ENCODE results near the gene RGS6. TPM values are rescaled to one million over a fixed set of nuclear protein-coding genes. Genes with fewer than 3 reads are reported as not detected.

RGS6 gene
- total RNA-seq, 4 donors from 2014 or later = 0.83 to 2.4 (median 1.5) TPM

- Histone ChIP-seq H3K9me3 (no peaks in the 10 kb centered on the region), H3K27ac (replicated peaks in 1 of 4) (no peak overlapping the region), H3K36me3 (no peaks in the 10 kb centered on the region), H3K4me1 (no peaks in the 10 kb centered on the region), H3K27me3 (no peaks in the 10 kb centered on the region), H3K4me3 (no peak overlapping the region)
- intact Hi-C loops (cut with DNase I) = no loop called here
- TF ChIP-seq EP300 (IDR thresholded peaks at IDR 0.05) = no peak
- no peak for TF ChIP-seq POLR2AphosphoS5 (IDR thresholded peaks at IDR 0.05)
- no peak for TF ChIP-seq POLR2A (IDR thresholded peaks at IDR 0.05; ENCODE audit: low read depth)
- no peak for TF ChIP-seq CTCF (IDR thresholded peaks at IDR 0.05)
- WGBS = 92% methylated on average over 2 of the region's 2 CpGs
- no peak for DNase-seq (ENCODE audit: extremely low spot score)
Observed at GRCh38 chr14:71966528-71966927, 34.3 kb downstream of the RGS6 start.

- Histone ChIP-seq H3K27me3 (no peaks in the 10 kb centered on the region), H3K36me3 (no peaks in the 10 kb centered on the region), H3K4me1 (no peaks in the 10 kb centered on the region), H3K27ac (replicated peaks in 1 of 4) (no peak overlapping the region), H3K9me3 (no peaks in the 10 kb centered on the region), H3K4me3 (no peak overlapping the region)
- WGBS = 67% methylated on average over 1 of the region's 1 CpG
- intact Hi-C loops (cut with DNase I) = no loop called here
- no peak for DNase-seq (ENCODE audit: extremely low spot score)
- TF ChIP-seq CTCF (IDR thresholded peaks at IDR 0.05) (no peak), POLR2A (IDR thresholded peaks at IDR 0.05; ENCODE audit: low read depth) (no peak), EP300 (IDR thresholded peaks at IDR 0.05) (no peak), POLR2AphosphoS5 (IDR thresholded peaks at IDR 0.05) (no peak)
Observed at GRCh38 chr14:71967704-71968103, 35.5 kb downstream of the RGS6 start.

GRCh38 chr14:71970272-71970671 lies 38.0 kb downstream of the RGS6 start:
- Histone ChIP-seq H3K27me3 (no peaks in the 10 kb centered on the region), H3K27ac (replicated peaks in 1 of 4) (no peak overlapping the region), H3K4me1 (peaks cover 0 to 10% (median 0%) of the 10 kb centered on the region in 4 donors), H3K4me3 (no peak overlapping the region), H3K36me3 (no peaks in the 10 kb centered on the region), H3K9me3 (no peaks in the 10 kb centered on the region)
- intact Hi-C loops (cut with DNase I) = no loop called here
- no peak for DNase-seq (ENCODE audit: extremely low spot score)
- TF ChIP-seq EP300 (IDR thresholded peaks at IDR 0.05) = no peak
- no peak for TF ChIP-seq POLR2AphosphoS5 (IDR thresholded peaks at IDR 0.05)
- TF ChIP-seq POLR2A (IDR thresholded peaks at IDR 0.05; ENCODE audit: low read depth) = no peak
- TF ChIP-seq CTCF (IDR thresholded peaks at IDR 0.05) = no peak
- WGBS = 82% methylated on average over 3 of the region's 3 CpGs

- DNase-seq (ENCODE audit: extremely low spot score) = peak; percentile 47
- H3K27me3 ChIP-seq = no peaks in the 10 kb centered on the region
- peak overlapping the region in 1 of 4 donors; percentile 39 for H3K27ac ChIP-seq (replicated peaks in 1 of 4)
- H3K9me3 ChIP-seq = no peaks in the 10 kb centered on the region
- WGBS = 24% methylated on average over 3 of the region's 3 CpGs
- H3K36me3 ChIP-seq = no peaks in the 10 kb centered on the region
- intact Hi-C loops (cut with DNase I) = no loop called here
- no peak overlapping the region for H3K4me3 ChIP-seq
- H3K4me1 ChIP-seq = peaks cover 3 to 23% (median 15%) of the 10 kb centered on the region in 4 donors
- no peak for TF ChIP-seq EP300 (IDR thresholded peaks at IDR 0.05)
- no peak for TF ChIP-seq CTCF (IDR thresholded peaks at IDR 0.05)
- TF ChIP-seq POLR2AphosphoS5 (IDR thresholded peaks at IDR 0.05) = no peak
Observed at GRCh38 chr14:71985538-71986189, 53.4 kb downstream of the RGS6 start.

- peaks cover 3 to 23% (median 15%) of the 10 kb centered on the region in 4 donors for H3K4me1 ChIP-seq
- intact Hi-C loops (cut with DNase I) = no loop called here
- TF ChIP-seq POLR2A (IDR thresholded peaks at IDR 0.05; ENCODE audit: low read depth) (no peak), CTCF (IDR thresholded peaks at IDR 0.05) (no peak), EP300 (IDR thresholded peaks at IDR 0.05) (no peak)
- H3K9me3 ChIP-seq = no peaks in the 10 kb centered on the region
- DNase-seq (ENCODE audit: extremely low spot score) = peak; percentile 34
- H3K27ac ChIP-seq (replicated peaks in 1 of 4) = no peak overlapping the region
- 76% methylated on average over 5 of the region's 5 CpGs for WGBS
- no peak overlapping the region for H3K4me3 ChIP-seq
- no peaks in the 10 kb centered on the region for H3K27me3 ChIP-seq
- H3K36me3 ChIP-seq = no peaks in the 10 kb centered on the region
Observed at GRCh38 chr14:71988476-71988875, 56.2 kb downstream of the RGS6 start.
